ENCODE data around the gene BRMS1. TPM values are rescaled to one million over a fixed set of nuclear protein-coding genes. Genes with fewer than 3 reads are reported as not detected.
A peak's percentile ranks its signal among the peaks of the same experiment; 100 is the strongest.

BRMS1 gene, protein sequence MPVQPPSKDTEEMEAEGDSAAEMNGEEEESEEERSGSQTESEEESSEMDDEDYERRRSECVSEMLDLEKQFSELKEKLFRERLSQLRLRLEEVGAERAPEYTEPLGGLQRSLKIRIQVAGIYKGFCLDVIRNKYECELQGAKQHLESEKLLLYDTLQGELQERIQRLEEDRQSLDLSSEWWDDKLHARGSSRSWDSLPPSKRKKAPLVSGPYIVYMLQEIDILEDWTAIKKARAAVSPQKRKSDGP
- total RNA-seq, result 56.9 and 59.2 TPM in 2 replicates

DNA sequence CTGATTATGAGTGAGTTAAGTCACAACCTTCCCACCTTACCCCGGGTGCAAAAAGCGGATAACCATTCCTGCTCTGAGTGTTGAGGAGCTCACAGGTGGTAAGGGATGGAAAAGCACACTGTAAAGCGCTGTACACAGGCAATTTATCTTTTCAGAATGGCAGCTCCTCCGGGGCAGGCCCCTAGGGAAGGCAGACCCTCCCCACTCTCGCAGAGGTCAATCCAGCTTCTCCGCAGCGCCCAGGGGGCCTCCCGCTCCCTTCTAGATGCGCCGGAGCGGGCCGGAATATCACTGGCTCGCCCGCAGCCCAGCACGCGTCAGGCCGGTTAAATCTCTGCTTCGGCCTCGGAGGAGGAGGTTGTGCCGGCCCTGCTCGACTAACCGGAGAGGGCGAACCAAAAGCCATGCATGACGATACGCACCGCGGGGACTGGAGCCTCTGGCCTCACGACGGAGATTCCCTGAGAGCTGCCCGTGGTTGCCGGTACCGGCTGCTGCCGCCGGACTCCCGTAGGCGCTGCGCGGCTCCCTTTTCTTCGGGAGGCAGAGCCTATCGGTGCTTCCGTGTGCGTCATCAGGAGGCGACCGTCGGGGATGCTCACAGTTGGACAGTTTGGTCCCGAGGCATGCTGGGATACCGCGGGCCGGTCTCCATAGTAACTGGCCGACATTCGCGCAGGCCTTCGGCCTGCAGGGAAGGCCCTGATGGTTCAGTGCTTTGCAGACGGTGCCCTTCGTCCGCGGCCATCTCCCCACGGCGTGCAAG is at the start of gene BRMS1:
BRMS1 (minus strand) TSS at position 555 of the 766 bp plus-strand sequence. CDS start 2,870 bp downstream, outside the sequence.
- ChIA-PET POLR2A (interaction anchor here (0.6 to 5.4 kb wide), 13 partner anchors 27 to 1243 kb away, joined by 3 to 34 read pairs (median 4); partner anchors contain the start of genes CD248, FIBP, MRPL11 and RAB1B), CTCF (interaction anchor here (0.7 to 3.2 kb wide), 4 partner anchors 33 to 640 kb away, joined by 3 to 17 read pairs (median 8); no protein-coding TSS in a partner anchor)
- Mint-ChIP-seq H3K9me3 (no peaks in the 10 kb centered on the region), H3K36me3 (ENCODE audit: low read depth) (peaks cover 46% of the 10 kb centered on the region), H3K4me1 (peaks cover 45% of the 10 kb centered on the region), H3K27ac (peak within 1 kb of the TSS; percentile 93), H3K4me3 (peak within 1 kb of the TSS; percentile 96), H3K27me3 (peaks cover 2% of the 10 kb centered on the region)
- TF ChIP-seq, protein P1, sequence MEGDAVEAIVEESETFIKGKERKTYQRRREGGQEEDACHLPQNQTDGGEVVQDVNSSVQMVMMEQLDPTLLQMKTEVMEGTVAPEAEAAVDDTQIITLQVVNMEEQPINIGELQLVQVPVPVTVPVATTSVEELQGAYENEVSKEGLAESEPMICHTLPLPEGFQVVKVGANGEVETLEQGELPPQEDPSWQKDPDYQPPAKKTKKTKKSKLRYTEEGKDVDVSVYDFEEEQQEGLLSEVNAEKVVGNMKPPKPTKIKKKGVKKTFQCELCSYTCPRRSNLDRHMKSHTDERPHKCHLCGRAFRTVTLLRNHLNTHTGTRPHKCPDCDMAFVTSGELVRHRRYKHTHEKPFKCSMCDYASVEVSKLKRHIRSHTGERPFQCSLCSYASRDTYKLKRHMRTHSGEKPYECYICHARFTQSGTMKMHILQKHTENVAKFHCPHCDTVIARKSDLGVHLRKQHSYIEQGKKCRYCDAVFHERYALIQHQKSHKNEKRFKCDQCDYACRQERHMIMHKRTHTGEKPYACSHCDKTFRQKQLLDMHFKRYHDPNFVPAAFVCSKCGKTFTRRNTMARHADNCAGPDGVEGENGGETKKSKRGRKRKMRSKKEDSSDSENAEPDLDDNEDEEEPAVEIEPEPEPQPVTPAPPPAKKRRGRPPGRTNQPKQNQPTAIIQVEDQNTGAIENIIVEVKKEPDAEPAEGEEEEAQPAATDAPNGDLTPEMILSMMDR (IDR thresholded peaks at IDR 0.05), result no peak
- ATAC-seq (ENCODE audit: low read depth) (peak; percentile 82), DNase-seq (peak; percentile 93)
- intact Hi-C loops (cut with micrococcal nuclease), result loop anchor here (1.0 to 5.0 kb wide), 5 partner anchors 16 to 727 kb away; partner anchors contain the start of genes PCNX3 and RCE1

DNA sequence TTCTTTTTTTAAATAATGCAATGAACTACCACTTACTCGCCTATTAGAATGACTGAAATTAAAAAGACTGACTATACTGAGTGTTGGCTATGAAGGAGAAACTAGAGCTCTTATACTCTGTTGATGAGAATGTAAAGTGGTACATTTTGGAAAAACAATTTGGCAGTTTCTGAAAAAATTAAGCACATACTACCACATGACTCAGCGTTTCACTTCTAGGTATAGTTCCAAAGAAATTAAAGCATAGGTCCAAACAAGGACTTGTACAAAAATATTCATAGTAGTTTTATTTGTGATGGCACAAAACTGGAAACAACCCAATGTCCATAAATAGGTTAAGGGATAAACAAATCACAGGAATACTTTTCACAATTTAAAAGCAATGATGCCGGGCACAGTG is 49.0 kb upstream of the BRMS1 start:
- Mint-ChIP-seq H3K36me3 (ENCODE audit: low read depth) (no peaks in the 10 kb centered on the region), H3K9me3 (no peaks in the 10 kb centered on the region), H3K4me1 (peaks cover 6% of the 10 kb centered on the region), H3K27me3 (peaks cover 8% of the 10 kb centered on the region), H3K4me3 (no peak overlapping the region), H3K27ac (no peak overlapping the region)
- POLR2A ChIA-PET, result no interaction called here
- DNase-seq (no peak), ATAC-seq (ENCODE audit: low read depth) (no peak)
- TF ChIP-seq, protein P1 (IDR thresholded peaks at IDR 0.05), result no peak
- CTCF ChIA-PET, result no interaction called here
- intact Hi-C loops (cut with micrococcal nuclease), result no loop called here

DNA sequence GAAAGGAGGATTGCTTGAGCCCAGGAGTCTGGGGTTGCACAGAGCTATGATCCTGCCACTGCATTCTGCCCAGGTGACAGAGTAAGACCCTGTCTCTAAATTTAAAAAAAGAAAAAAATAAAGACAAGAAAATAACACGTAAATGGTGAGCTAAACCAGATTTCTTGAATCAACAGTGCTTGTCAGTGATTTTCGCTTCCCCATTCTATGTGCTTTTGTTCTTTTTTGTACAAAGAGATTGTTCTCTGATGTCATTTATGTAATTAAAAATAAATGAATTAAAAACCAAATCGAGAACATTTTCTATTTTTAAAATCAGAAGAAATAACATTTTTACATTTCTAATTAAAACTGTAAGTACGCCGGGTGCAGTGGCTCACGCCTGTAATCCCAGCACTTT is 46.4 kb upstream of the BRMS1 start:
- H3K36me3 Mint-ChIP-seq (ENCODE audit: low read depth), result no peaks in the 10 kb centered on the region
- no peak for ATAC-seq (ENCODE audit: low read depth)
- H3K27me3 Mint-ChIP-seq, result peaks cover 6% of the 10 kb centered on the region
- ChIA-PET POLR2A (no interaction called here), CTCF (interaction anchor here (1.3 kb wide), 1 partner anchor 287 kb away, joined by 4 read pairs; no protein-coding TSS in a partner anchor)
- TF ChIP-seq, protein P1 (IDR thresholded peaks at IDR 0.05), result no peak
- no peak overlapping the region for H3K4me3 Mint-ChIP-seq
- H3K27ac Mint-ChIP-seq, result no peak overlapping the region
- peaks cover 9% of the 10 kb centered on the region for H3K4me1 Mint-ChIP-seq
- intact Hi-C loops (cut with micrococcal nuclease), result no loop called here
- no peak for DNase-seq
- no peaks in the 10 kb centered on the region for H3K9me3 Mint-ChIP-seq

DNA sequence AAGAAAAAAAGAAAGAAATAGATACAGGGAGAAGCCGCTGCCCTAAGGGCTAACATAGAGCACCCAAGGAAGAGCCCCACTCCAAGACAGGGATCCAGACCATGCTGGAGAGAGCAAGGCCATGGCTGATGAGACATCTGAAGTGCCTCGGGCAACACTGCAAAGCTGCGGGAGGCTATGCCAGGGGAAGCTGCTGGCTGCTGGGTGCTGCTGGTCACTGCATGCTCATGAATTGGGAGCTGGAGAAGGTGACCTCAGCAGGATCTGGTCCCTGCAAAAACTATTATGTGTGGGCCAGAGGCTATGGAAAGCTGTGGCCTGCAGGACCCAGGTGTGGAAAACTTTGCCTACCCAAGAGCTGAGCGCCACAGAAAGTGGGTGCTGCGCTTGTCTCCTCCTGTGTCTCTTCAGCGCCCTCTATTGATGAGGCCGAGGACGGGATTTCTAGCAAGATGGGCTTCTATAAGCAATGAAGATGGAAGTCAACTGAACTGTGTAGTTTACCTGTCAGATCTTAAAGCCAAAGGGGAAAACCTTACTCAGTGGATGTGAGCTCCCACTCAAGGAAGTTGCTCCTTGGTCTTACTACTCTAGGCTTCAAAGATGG is 44.0 kb upstream of the BRMS1 start:
- Mint-ChIP-seq H3K27ac (no peak overlapping the region), H3K36me3 (ENCODE audit: low read depth) (no peaks in the 10 kb centered on the region), H3K4me3 (no peak overlapping the region), H3K27me3 (peaks cover under 1% of the 10 kb centered on the region), H3K4me1 (peaks cover 13% of the 10 kb centered on the region), H3K9me3 (no peaks in the 10 kb centered on the region)
- DNase-seq, result no peak
- POLR2A ChIA-PET, result interaction anchor here (0.7 to 1.5 kb wide), 3 partner anchors 17 to 77 kb away, joined by 3 to 7 read pairs (median 6); partner anchors contain the start of gene SLC29A2
- ATAC-seq (ENCODE audit: low read depth), result peak; percentile 69
- TF ChIP-seq, protein P1 (IDR thresholded peaks at IDR 0.05), result no peak
- CTCF ChIA-PET, result interaction anchor here (0.9 to 3.0 kb wide), 10 partner anchors 8 to 83 kb away, joined by 3 to 29 read pairs (median 4); partner anchors contain the start of genes MRPL11 and SLC29A2
- intact Hi-C loops (cut with micrococcal nuclease), result loop anchor here (1.0 to 5.0 kb wide), 5 partner anchors 38 to 288 kb away; partner anchors contain the start of genes B4GAT1, BRMS1 and RBM4B
